H1 (cell line): ENCODE data around the gene SEMA6A. TPM values are rescaled to one million over a fixed set of nuclear protein-coding genes. Genes with fewer than 3 reads are reported as not detected.

Experiments used
- CTCF ChIA-PET: fragments of 300-600 bp; sonication (Branson Sonifier 250); formaldehyde crosslinking; loops from one replicate; lab custom pipeline; 2021; ENCODE audit not compliant: partially characterized antibody; lab: Charles Lee
- POLR2A ChIA-PET: fragments of 300-600 bp; sonication (Branson Sonifier 250); formaldehyde crosslinking; loops from one replicate; lab custom pipeline; 2021; ENCODE audit warnings: inconsistent platforms; ENCODE audit not compliant: partially characterized antibody; lab: Charles Lee
- DNase-seq, 2 experiments: peaks; one replicate each; pipeline versions ENCODE4 v3.0.0 to v3.0.0-alpha.2; 2010 to 2022; ENCODE audit warnings: low spot score in 2 of 2, low read depth in 1 of 2, mixed read lengths in 1 of 2
- FAIRE-seq: peaks from 2 replicates; lab custom pipeline; 2011; peaks lifted over from hg19 to GRCh38; lab: Jason Lieb, UNC
- H2AFZ ChIP-seq: 2 replicates; pipeline ENCODE4 v1.8.1; 2012; ENCODE audit warnings: low read length, inconsistent platforms
- H2AK5ac ChIP-seq: 2 replicates; pipeline ENCODE4 v1.6.1; 2013; ENCODE audit warnings: low read depth, low read length
- H2BK120ac ChIP-seq: replicated peaks from 2 replicates; pipeline ENCODE3; 2013; ENCODE audit warnings: low read depth, low read length, inconsistent platforms
- H2BK12ac ChIP-seq: 2 replicates; pipeline ENCODE4 v1.6.1; 2013; ENCODE audit warnings: low read depth, low read length
- H2BK15ac ChIP-seq: 2 replicates; pipeline ENCODE4 v1.6.1; 2013; ENCODE audit warnings: low read length
- H2BK20ac ChIP-seq: 2 replicates; pipeline ENCODE4 v1.6.1; 2013; ENCODE audit warnings: low read length
- H2BK5ac ChIP-seq: 2 replicates; pipeline ENCODE4 v1.6.1; 2013; ENCODE audit warnings: low read depth, low read length
- H3K14ac ChIP-seq: 2 replicates; pipeline ENCODE4 v1.6.1; 2013; ENCODE audit warnings: inconsistent platforms; ENCODE audit not compliant: insufficient read length
- H3K18ac ChIP-seq: 2 replicates; pipeline ENCODE4 v1.6.1; 2013; ENCODE audit warnings: low read length; ENCODE audit errors: extremely low read depth
- H3K23ac ChIP-seq: 2 replicates; pipeline ENCODE4 v1.6.1; 2013; ENCODE audit warnings: inconsistent platforms; ENCODE audit not compliant: insufficient read length
- H3K23me2 ChIP-seq: 2 replicates; pipeline ENCODE4 v1.6.1; 2013; ENCODE audit warnings: low read depth, low read length
- H3K27ac ChIP-seq: 2 replicates; pipeline ENCODE4 v1.6.1; 2011; ENCODE audit warnings: low read depth, low read length, inconsistent platforms
- H3K27me3 ChIP-seq, 4 experiments: replicated peaks in 1 of 4; 1 replicate in 1 of 4; 2 replicates in 3 of 4; pipeline versions ENCODE4 v1.6.1 to v1.8.1; 2011 to 2013; ENCODE audit warnings: low read length in 3 of 4, mild to moderate bottlenecking in 3 of 4, inconsistent platforms in 2 of 4, mixed read lengths in 2 of 4, moderate library complexity in 1 of 4; ENCODE audit not compliant: control insufficient read depth in 3 of 4, insufficient read depth in 3 of 4; ENCODE audit errors: extremely low read depth in 1 of 4
- H3K36me3 ChIP-seq, 4 experiments: 2 replicates each; pipeline versions ENCODE4 v1.6.1 to v1.8.1; 2011 to 2013; ENCODE audit warnings: mild to moderate bottlenecking in 4 of 4, low read length in 3 of 4, moderate library complexity in 2 of 4, control low read depth in 1 of 4, inconsistent platforms in 1 of 4; ENCODE audit not compliant: insufficient read depth in 4 of 4, control insufficient read depth in 2 of 4
- H3K4ac ChIP-seq: replicated peaks from 2 replicates; pipeline ENCODE3; 2013; ENCODE audit warnings: low read length, low read depth, mixed read lengths, inconsistent platforms; ENCODE audit not compliant: insufficient read length
- H3K4me1 ChIP-seq, 4 experiments: replicated peaks in 1 of 4; 1 replicate in 1 of 4; 2 replicates in 3 of 4; pipeline versions ENCODE4 v1.6.1 to v1.8.1; 2011 to 2013; ENCODE audit warnings: low read length in 3 of 4, inconsistent platforms in 2 of 4, mixed read lengths in 1 of 4; ENCODE audit not compliant: insufficient read depth in 4 of 4, control insufficient read depth in 3 of 4
- H3K4me2 ChIP-seq, 2 experiments: 2 replicates each; pipeline versions ENCODE4 v1.6.1 to v1.8.1; 2011 to 2013; ENCODE audit warnings: low read depth in 2 of 2, low read length in 2 of 2, control low read depth in 1 of 2, inconsistent platforms in 1 of 2, mild to moderate bottlenecking in 1 of 2; ENCODE audit not compliant: insufficient read depth in 1 of 2
- H3K4me3 ChIP-seq, 4 experiments: fragments of 200-600, 300-600 bp in 1 of 4; sonication (generic), shearing (Covaris generic), sonication (Bioruptor Twin) in 1 of 4; 2 replicates each; pipeline versions ENCODE4 v1.5.1 to v1.8.1; 2011 to 2016; ENCODE audit warnings: low read length in 4 of 4, low read depth in 3 of 4, control low read depth in 2 of 4, inconsistent platforms in 2 of 4, mild to moderate bottlenecking in 2 of 4, mixed read lengths in 1 of 4, moderate library complexity in 1 of 4; ENCODE audit not compliant: insufficient read depth in 2 of 4; ENCODE audit errors: extremely low read depth in 1 of 4
- H3K56ac ChIP-seq: replicated peaks from 2 replicates; pipeline ENCODE3; 2013; ENCODE audit warnings: low read depth, mild to moderate bottlenecking, mixed read lengths, low read length, inconsistent platforms; ENCODE audit not compliant: insufficient read length
- H3K79me1 ChIP-seq: 2 replicates; pipeline ENCODE4 v1.6.1; 2013; ENCODE audit warnings: low read depth, low read length, control low read depth
- H3K79me2 ChIP-seq, 2 experiments: 2 replicates each; pipeline versions ENCODE4 v1.6.1 to v1.8.1; 2012 to 2013; ENCODE audit warnings: low read length in 2 of 2, mild to moderate bottlenecking in 2 of 2, inconsistent platforms in 1 of 2; ENCODE audit not compliant: insufficient read depth in 2 of 2, control insufficient read depth in 1 of 2
- H3K9ac ChIP-seq, 4 experiments: replicated peaks in 1 of 4; 1 replicate in 1 of 4; 2 replicates in 3 of 4; pipeline versions ENCODE4 v1.6.1 to v1.8.1; 2011 to 2013; ENCODE audit warnings: low read depth in 3 of 4, low read length in 3 of 4, control low read depth in 2 of 4, mild to moderate bottlenecking in 2 of 4, moderate library complexity in 2 of 4, inconsistent platforms in 1 of 4; ENCODE audit errors: extremely low read depth in 1 of 4
- H3K9me3 ChIP-seq, 2 experiments: 2 replicates each; pipeline versions ENCODE4 v1.6.1 to v1.8.1; 2012 to 2013; ENCODE audit warnings: mild to moderate bottlenecking in 2 of 2, moderate library complexity in 2 of 2, control low read depth in 1 of 2, inconsistent platforms in 1 of 2, low read depth in 1 of 2, low read length in 1 of 2, mixed read lengths in 1 of 2; ENCODE audit not compliant: insufficient read depth in 2 of 2
- H4K20me1 ChIP-seq, 2 experiments: replicated peaks in 1 of 2; 2 replicates each; pipeline versions ENCODE3 to v1.8.1; 2011 to 2013; ENCODE audit warnings: inconsistent platforms in 2 of 2, low read length in 2 of 2, mild to moderate bottlenecking in 1 of 2; ENCODE audit not compliant: insufficient read depth in 2 of 2, control insufficient read depth in 1 of 2
- H4K5ac ChIP-seq: 2 replicates; pipeline ENCODE4 v1.6.1; 2013; ENCODE audit warnings: low read length, low read depth, mixed read lengths, inconsistent platforms; ENCODE audit not compliant: insufficient read length
- H4K8ac ChIP-seq: 2 replicates; pipeline ENCODE4 v1.8.0; 2013; ENCODE audit warnings: mild to moderate bottlenecking, moderate library complexity, low read length, inconsistent platforms; ENCODE audit not compliant: insufficient read depth; ENCODE audit errors: extremely low read depth
- H4K91ac ChIP-seq: replicated peaks from 2 replicates; pipeline ENCODE3; 2013; ENCODE audit warnings: low read length, mixed read lengths, inconsistent platforms; ENCODE audit not compliant: insufficient read length
- ASH2L ChIP-seq: fragments of 200-600, 300-600 bp; sonication (generic); IDR thresholded peaks from one replicate; pipeline ENCODE4 v1.7.1; 2017; ENCODE audit warnings: low read length
- BRCA1 ChIP-seq: IDR thresholded peaks from 2 replicates; pipeline ENCODE4 v1.6.1; 2012; ENCODE audit warnings: low read depth, low read length, improper control_type of control experiment
- CBX8 ChIP-seq: fragments of 300-800, 300-1000 bp; sonication (generic); IDR thresholded peaks from 2 replicates; pipeline ENCODE4 v1.7.1; 2016; ENCODE audit warnings: low read depth, low read length, borderline replicate concordance
- HDAC6 ChIP-seq: IDR thresholded peaks from one replicate; pipeline ENCODE4 v1.7.1; 2012; ENCODE audit warnings: low read depth, mild to moderate bottlenecking, inconsistent platforms, low read length, moderate library complexity
- JUND ChIP-seq: IDR thresholded peaks from 2 replicates; pipeline ENCODE4 v1.6.1; 2011; ENCODE audit warnings: mild to moderate bottlenecking, improper control_type of control experiment, low read length
- KDM4A ChIP-seq: IDR thresholded peaks from one replicate; pipeline ENCODE4 v1.7.1; 2012; ENCODE audit warnings: low read depth, mild to moderate bottlenecking, moderate library complexity, low read length, inconsistent platforms; ENCODE audit not compliant: severe bottlenecking
- NRF1 ChIP-seq: IDR thresholded peaks from 2 replicates; pipeline ENCODE4 v1.6.1; 2011; ENCODE audit warnings: mild to moderate bottlenecking, low read depth, low read length, improper control_type of control experiment
- SAP30 ChIP-seq: fragments of 300-600 bp; sonication (generic); IDR thresholded peaks from 2 replicates; pipeline ENCODE4 v1.7.1; 2012; ENCODE audit warnings: low read length, moderate library complexity, mild to moderate bottlenecking, inconsistent platforms; ENCODE audit not compliant: insufficient read depth, insufficient replicate concordance
- SIRT6 ChIP-seq: IDR thresholded peaks from one replicate; pipeline ENCODE4 v1.7.1; 2012; ENCODE audit warnings: low read length, inconsistent platforms
- SIX5 ChIP-seq: IDR thresholded peaks from 2 replicates; pipeline ENCODE4 v1.6.1; 2011; ENCODE audit warnings: mild to moderate bottlenecking, low read depth, low read length
- ZNF274 ChIP-seq: IDR thresholded peaks from 2 replicates; pipeline ENCODE4 v1.7.0; 2012; ENCODE audit warnings: low read length, borderline replicate concordance; ENCODE audit errors: extremely low read depth
- WGBS, 2 experiments: shearing (Covaris generic) in 1 of 2; methylation state at CpG; one replicate each; pipeline versions ENCODE4 v1.1.6 to v1.1.7; 2013 to 2015; ENCODE audit warnings: low lambda C conversion rate in 2 of 2, mixed read lengths in 2 of 2, inconsistent platforms in 1 of 2, low coverage in 1 of 2, missing lambda C conversion rate in 1 of 2; ENCODE audit not compliant: insufficient replicate concordance in 2 of 2, insufficient coverage in 1 of 2, insufficient read length in 1 of 2; ENCODE audit errors: extremely low coverage in 1 of 2, missing lambda C conversion rate in 1 of 2; 5-methylcytosine and 5-hydroxymethylcytosine counted together
- polyA plus RNA-seq, 7 experiments: library from polyadenylated mRNA; depleted of rRNA in 3 of 7; stranded (reverse) in 5 of 7; unstranded in 2 of 7; fragments of >200 nt in 5 of 7; fragments of 200-250 nt in 2 of 7; gene quantifications; 1 replicate in 5 of 7; 2 replicates in 1 of 7; 4 replicates in 1 of 7; pipeline versions ENCODE4 v1.2.1 to v1.2.3, GENCODE V29; 2011 to 2013; ENCODE audit warnings: missing spikeins in 2 of 7, mixed read lengths in 2 of 7
- total RNA-seq: library from RNA; stranded (reverse); fragmentation: NEBNext Ultra II Directional; extraction: Animal tissue kit (Norgen Biotek cat#: 25700); gene quantifications from 2 replicates; pipeline ENCODE4 v1.2.1, GENCODE V29; 2021

SEMA6A gene
- total and polyA plus RNA-seq, 2 of the 8 experiments (the other 6 are each of a cell fraction or from before 2014, with no cell fraction given): 78.3 to 277 TPM

- Histone ChIP-seq H3K36me3 (peaks cover 0 to 67% (median 0%) of the 10 kb centered on the region in 4 experiments; a peak in 2 of 8 replicates), H2AFZ (no peak overlapping the region), H3K14ac (no peak overlapping the region), H3K79me2 (peaks cover 97 to 100% of the 10 kb centered on the region in 2 experiments), H3K4me1 (peaks cover 2 to 40% (median 27%) of the 10 kb centered on the region in 4 experiments), H2AK5ac (no peak overlapping the region), H3K9ac (no peak overlapping the region), H4K8ac (no peak overlapping the region), H3K27me3 (no peaks in the 10 kb centered on the region), H3K23me2 (peaks cover 3% of the 10 kb centered on the region), H2BK15ac (no peak overlapping the region), H3K79me1 (no peaks in the 10 kb centered on the region), H3K27ac (no peak overlapping the region), H3K9me3 (no peaks in the 10 kb centered on the region), H4K91ac (no peak overlapping the region), H3K23ac (no peak overlapping the region), H3K4me3 (peak overlapping the region in 1 of 4 experiments; percentile 94; a peak in 1 of 8 replicates), H2BK12ac (no peak overlapping the region), H3K4ac (no peak overlapping the region), H3K56ac (no peak overlapping the region), H3K18ac (no peak overlapping the region), H2BK5ac (no peak overlapping the region), H4K5ac (no peak overlapping the region), H4K20me1 (peaks cover 39 to 49% of the 10 kb centered on the region in 2 experiments), H2BK120ac (no peak overlapping the region), H3K4me2 (peak overlapping the region; percentile 9 to 86; a peak in 2 of 4 replicates), H2BK20ac (no peak overlapping the region)
- CTCF ChIA-PET: no interaction called here
- POLR2A ChIA-PET: no interaction called here
- no peak for DNase-seq
- WGBS, 2 experiments: 88% methylated on average over 2 of the region's 2 CpGs; no CpG with 5 or more reads in 1 of the 2 experiments
- FAIRE-seq: no peak
- TF ChIP-seq JUND: no peak
- no peak for TF ChIP-seq SIRT6
- no peak for TF ChIP-seq HDAC6
- TF ChIP-seq KDM4A: no peak
- TF ChIP-seq SAP30: no peak
- no peak for TF ChIP-seq CBX8
- no peak for TF ChIP-seq SIX5
- no peak for TF ChIP-seq ASH2L
- no peak for TF ChIP-seq ZNF274
- no peak for TF ChIP-seq NRF1
- TF ChIP-seq BRCA1: no peak
Measured at GRCh38 chr5:116567106-116567505, 7.5 kb downstream of the SEMA6A start.
